HL-60 (cell line): ENCODE data around the gene PLOD3. TPM values are rescaled to one million over a fixed set of nuclear protein-coding genes. Genes with fewer than 3 reads are reported as not detected.

ENCODE experiments used
- microRNA-seq: library from miRNA; unstranded; fragments of <30 nt; microRNA quantifications from one replicate; pipeline ENCODE4, GENCODE V29; 2018

The PLOD3 gene

Small RNAs within 50 kb of the gene (microRNA-seq; reads per million reads assigned to microRNA genes)
- not detected for gene MIR4653
